Astrocyte of the spinal cord (primary cell): ENCODE measurements around the gene GPR132.

Source experiments
- DNase-seq: peaks from one replicate; pipeline ENCODE4 v3.0.0; 2011; ENCODE audit warnings: low read depth, low spot score
- H3K4me3 ChIP-seq: 2 replicates; pipeline ENCODE4 v1.5.1; 2011; ENCODE audit warnings: low read depth, mild to moderate bottlenecking, low read length, moderate library complexity
- CTCF ChIP-seq: IDR thresholded peaks from 2 replicates; pipeline ENCODE4 v1.5.1; 2012; ENCODE audit warnings: low read depth, mild to moderate bottlenecking, low read length, inconsistent platforms
- in situ Hi-C: cut with HindIII; loops from 2 replicates; pipeline ENCODE4 v1.10.0; 2017; ENCODE audit warnings: low sequenced_read_pairs

The GPR132 gene

GRCh38 chr14:105091054-105091516, 25.9 kb upstream of the GPR132 start:
- TF ChIP-seq CTCF = no peak
- in situ Hi-C loops = no loop called here
- no peak for DNase-seq
- H3K4me3 ChIP-seq = no peak overlapping the region

GRCh38 chr14:105090493-105091053, 25.3 kb upstream of the GPR132 start:
- in situ Hi-C loops = no loop called here
- TF ChIP-seq CTCF = peak; percentile 98
- no peak overlapping the region for H3K4me3 ChIP-seq
- DNase-seq = peak; percentile 70

GRCh38 chr14:105089746-105090492, 24.7 kb upstream of the GPR132 start:
- in situ Hi-C loops = no loop called here
- TF ChIP-seq CTCF = no peak
- DNase-seq = no peak
- no peak overlapping the region for H3K4me3 ChIP-seq

GRCh38 chr14:105088812-105089745, 23.8 kb upstream of the GPR132 start:
- TF ChIP-seq CTCF = no peak
- in situ Hi-C loops = no loop called here
- no peak for DNase-seq
- H3K4me3 ChIP-seq = no peak overlapping the region

- in situ Hi-C loops = no loop called here
- no peak for TF ChIP-seq CTCF
- DNase-seq = peak; percentile 77
- H3K4me3 ChIP-seq = peak overlapping the region; percentile 8
These were observed 23.0 kb upstream of the GPR132 start for GRCh38 chr14:105087963-105088811.
